Coronary artery (tissue), 2 donors: Measurements from ENCODE around the gene TRHDE.
"Not testable (repeated sequence)": the region's sequence is repeated elsewhere in the genome, so short reads cannot be mapped to it uniquely, and the experiment has no call there.

Experiments
- DNase-seq: peaks from one replicate; pipeline ENCODE4 v3.0.0-alpha.2; 2017; ENCODE audit warnings: low spot score
- H3K27ac ChIP-seq, 2 donors: fragments of 200-600 bp; sonication (generic); one replicate each; pipeline ENCODE4 v1.5.1; 2016 to 2019
- H3K4me3 ChIP-seq: fragments of 200-600 bp; sonication (generic); 2 replicates; pipeline ENCODE4 v1.5.1; 2016; ENCODE audit warnings: mild to moderate bottlenecking, moderate library complexity
- CTCF ChIP-seq: fragments of 200-600 bp; sonication (generic); IDR thresholded peaks from one replicate; pipeline ENCODE4 v1.5.1; 2019; ENCODE audit warnings: antibody characterized with exemption

The TRHDE gene

GRCh38 chr12:72681028-72681427, 408.9 kb downstream of the TRHDE start:
- DNase-seq = no peak
- Histone ChIP-seq H3K4me3 (no peak overlapping the region), H3K27ac (no peak overlapping the region)
- TF ChIP-seq CTCF = no peak

- no peak for DNase-seq
- no peak overlapping the region for H3K27ac ChIP-seq
- TF ChIP-seq CTCF = no peak
- H3K4me3 ChIP-seq = no peak overlapping the region
Measured at GRCh38 chr12:72684491-72684890, 412.3 kb downstream of the TRHDE start.

- DNase-seq = no peak
- no peak overlapping the region for H3K4me3 ChIP-seq
- TF ChIP-seq CTCF = no peak
- no peak overlapping the region for H3K27ac ChIP-seq
Measured at GRCh38 chr12:72692338-72692737, 420.2 kb downstream of the TRHDE start.

- Histone ChIP-seq H3K4me3 (no peak overlapping the region), H3K27ac (no peak overlapping the region)
- no peak for DNase-seq
- TF ChIP-seq CTCF = no peak
Measured at GRCh38 chr12:72694193-72694592, 422.0 kb downstream of the TRHDE start.

GRCh38 chr12:72699362-72699761, 427.2 kb downstream of the TRHDE start:
- no peak for DNase-seq
- Histone ChIP-seq H3K4me3 (no peak overlapping the region), H3K27ac (no peak overlapping the region)
- no peak for TF ChIP-seq CTCF

- H3K27ac ChIP-seq, DNase-seq, H3K4me3 ChIP-seq: not testable (repeated sequence)
Measured at GRCh38 chr12:72712025-72712424, 439.9 kb downstream of the TRHDE start.

- DNase-seq = no peak
- Histone ChIP-seq H3K27ac (no peak overlapping the region), H3K4me3 (no peak overlapping the region)
- no peak for TF ChIP-seq CTCF
Measured at GRCh38 chr12:72716221-72716620, 444.1 kb downstream of the TRHDE start.

GRCh38 chr12:72717036-72717435, 444.9 kb downstream of the TRHDE start:
- no peak for TF ChIP-seq CTCF
- Histone ChIP-seq H3K4me3 (no peak overlapping the region), H3K27ac (no peak overlapping the region)
- no peak for DNase-seq
